GM18502 (cell line): ENCODE measurements around the gene C19orf53.

ENCODE experiments used
- ATAC-seq: cut with Tn5 transposase; IDR thresholded peaks from one replicate; pipeline ENCODE4 v1.9.1; 2021; ENCODE audit warnings: mild to moderate bottlenecking; ENCODE audit not compliant: unreplicated experiment, poor library complexity

The C19orf53 gene

DNA sequence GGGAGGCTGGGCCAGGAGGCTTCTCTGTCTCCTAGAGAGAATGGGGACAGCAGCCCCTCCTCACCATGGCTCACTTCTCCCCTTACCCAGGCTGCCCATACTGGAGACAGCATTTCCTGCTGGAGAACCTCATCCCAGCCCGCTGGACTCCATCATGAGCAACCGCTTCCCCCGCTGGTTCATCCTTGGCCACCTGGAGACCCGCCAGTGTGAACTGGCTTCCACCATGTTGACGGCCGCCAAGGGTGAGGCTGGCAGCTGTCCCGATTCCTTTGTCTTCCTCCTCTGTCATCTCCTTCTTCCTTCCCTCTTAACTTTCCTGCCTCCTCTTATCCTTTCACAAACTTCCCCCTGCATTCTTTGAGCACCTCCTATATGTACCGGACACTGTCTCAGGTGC is 49.0 kb downstream of the C19orf53 start:
- no peak for ATAC-seq

DNA sequence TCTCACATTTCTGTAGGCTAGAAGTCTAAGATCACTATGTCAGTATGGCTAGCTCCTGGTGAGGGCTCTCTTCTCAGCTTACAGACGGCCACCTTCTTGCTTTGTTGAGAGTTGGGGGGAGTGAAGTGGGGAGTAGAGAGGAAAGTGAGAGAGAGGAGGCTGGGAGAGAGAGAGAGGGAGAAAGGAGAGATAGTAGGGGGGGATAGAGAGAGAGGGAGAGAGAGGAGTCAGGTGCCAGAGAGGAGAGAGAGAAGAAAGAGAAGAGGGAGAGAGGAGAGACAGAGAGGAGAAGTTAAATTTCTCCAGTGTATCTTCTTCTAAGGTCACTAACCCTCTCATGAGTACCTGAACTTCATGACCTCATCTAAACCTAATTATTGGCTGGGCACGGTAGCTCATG is 49.6 kb downstream of the C19orf53 start:
- no peak for ATAC-seq

DNA sequence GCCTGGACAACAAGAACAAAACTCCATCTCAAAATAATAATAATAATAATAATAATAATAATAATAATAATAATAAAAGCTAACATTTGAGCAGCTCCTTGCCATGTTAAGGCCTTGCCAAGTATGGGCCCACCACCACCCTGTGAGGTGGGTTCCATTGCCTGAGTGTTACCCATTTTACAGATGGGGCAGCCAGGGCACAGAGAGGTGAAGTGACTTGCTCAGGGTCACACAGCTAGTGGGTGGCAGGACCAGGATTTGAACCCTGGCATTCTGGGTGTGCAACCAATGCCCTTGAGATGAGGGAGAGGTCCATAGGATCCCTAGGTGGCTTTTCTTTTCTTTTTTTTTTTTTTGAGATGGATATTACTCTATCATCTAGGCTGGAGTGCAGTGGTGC is 50.4 kb downstream of the C19orf53 start:
- ATAC-seq = no peak

DNA sequence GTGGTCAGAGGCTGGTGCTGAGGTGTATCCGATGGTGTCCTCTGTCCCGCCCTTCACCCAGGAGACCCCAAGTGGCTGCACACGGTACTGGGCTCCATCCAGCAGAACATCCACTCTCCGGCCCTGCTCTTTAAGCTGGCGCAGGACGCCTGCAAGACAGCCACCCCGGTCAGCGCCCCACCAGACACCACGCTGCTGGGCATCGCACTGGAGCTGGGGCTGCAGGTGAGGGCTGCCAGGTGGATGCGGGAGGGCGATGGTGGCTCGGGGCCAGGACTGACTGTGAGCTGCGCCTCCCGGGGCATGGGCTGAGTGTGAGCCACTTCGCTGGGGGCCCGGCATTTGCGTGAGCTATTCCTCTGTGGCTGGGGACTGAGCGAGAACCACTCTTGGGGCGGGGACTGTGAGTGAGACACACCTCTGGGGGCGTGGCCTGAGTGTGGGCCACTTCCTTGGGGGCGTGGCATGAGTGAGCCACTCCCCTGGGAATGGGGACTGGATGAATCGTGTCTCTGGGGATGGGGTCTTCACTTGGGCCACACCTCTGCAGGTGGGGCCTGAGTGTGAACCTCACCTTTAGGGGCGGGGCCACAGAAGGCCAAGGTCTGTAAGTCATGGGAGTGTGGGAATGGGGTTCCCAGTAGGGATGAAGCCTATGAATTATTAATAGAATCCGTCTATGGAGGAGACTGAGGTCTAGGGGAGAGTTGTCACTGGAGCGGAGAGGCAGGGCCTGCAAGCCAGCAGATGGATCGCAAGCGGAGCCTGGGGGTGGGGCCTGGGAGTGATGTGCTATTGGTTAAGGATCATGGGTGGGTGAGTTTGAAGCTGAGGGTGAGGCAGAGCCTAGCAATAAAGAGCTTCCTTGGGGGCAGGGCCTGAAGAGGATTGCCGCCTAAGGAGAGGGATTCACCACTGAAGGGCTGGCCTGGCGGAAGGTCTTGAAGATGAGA is 51.5 kb downstream of the C19orf53 start:
- no peak for ATAC-seq

DNA sequence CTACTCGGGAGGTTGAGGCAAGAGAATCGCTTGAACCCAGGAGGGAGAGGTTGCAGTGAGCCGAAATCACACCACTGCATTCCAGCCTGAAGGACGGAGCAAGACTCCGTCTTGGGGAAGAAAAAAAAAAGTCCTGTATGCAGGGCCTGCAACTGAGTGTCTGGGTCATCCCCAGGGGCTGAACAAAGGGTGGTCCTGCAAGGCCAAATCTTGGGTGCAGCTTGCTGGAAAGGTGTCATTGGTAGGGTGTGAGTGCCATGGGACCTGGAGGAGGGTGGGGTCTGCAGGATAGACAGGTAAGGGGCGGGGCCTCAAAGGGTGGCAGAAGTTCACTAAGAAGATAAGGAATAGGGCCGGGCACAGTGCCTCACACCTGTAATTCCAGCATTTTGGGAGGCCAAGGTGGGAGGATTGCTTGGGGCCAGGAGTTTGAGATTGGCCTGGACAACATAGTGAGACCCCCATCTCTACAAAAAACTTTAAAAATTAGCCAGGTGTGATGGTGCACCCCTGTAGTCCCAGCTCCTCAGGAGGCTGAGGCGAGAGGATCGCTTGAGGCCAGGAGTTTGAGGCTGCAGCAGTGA is 52.5 kb downstream of the C19orf53 start:
- no peak for ATAC-seq

DNA sequence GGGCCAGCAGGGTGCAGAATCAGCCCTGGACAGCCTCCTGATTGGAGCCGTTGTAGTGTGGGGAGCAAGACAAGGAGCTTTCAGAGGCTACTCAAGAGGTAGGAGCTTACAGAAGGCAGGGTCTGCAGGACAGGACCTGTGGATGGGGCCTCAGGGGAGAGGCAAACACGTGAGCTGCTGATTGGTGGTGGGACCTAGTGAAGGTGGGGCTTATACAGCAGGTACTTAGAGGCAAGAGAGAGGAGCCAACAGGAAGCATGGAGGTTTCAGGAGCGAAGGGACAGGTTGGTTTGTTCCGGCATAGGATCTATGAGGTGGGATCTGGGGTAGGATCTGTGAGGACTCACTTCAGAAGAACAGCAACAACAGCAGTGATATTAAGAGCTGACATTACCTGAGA is 53.4 kb downstream of the C19orf53 start:
- no peak for ATAC-seq
